AG09319 (cell line): ENCODE measurements around the gene SZT2.

Source experiments
- DNase-seq: peaks from one replicate; pipeline ENCODE4 v3.0.0-alpha.2; 2010; ENCODE audit warnings: low read depth; ENCODE audit errors: extremely low read depth
- CTCF ChIP-seq: IDR thresholded peaks from 2 replicates; pipeline ENCODE4 v1.5.1; 2011; ENCODE audit warnings: low read depth, mild to moderate bottlenecking, inconsistent platforms, low read length, moderate library complexity

Gene SZT2

GRCh38 chr1:43447891-43448708, 58.4 kb downstream of the SZT2 start:
- no peak for TF ChIP-seq CTCF
- DNase-seq, result no peak

GRCh38 chr1:43448955-43449707, 59.4 kb downstream of the SZT2 start:
- DNase-seq, result no peak
- TF ChIP-seq CTCF, result no peak

GRCh38 chr1:43449708-43450069, 60.0 kb downstream of the SZT2 start:
- TF ChIP-seq CTCF, result no peak
- DNase-seq, result no peak

GRCh38 chr1:43450251-43450941, 60.7 kb downstream of the SZT2 start:
- no peak for TF ChIP-seq CTCF
- DNase-seq, result no peak

- TF ChIP-seq CTCF, result no peak
- no peak for DNase-seq
These were observed 61.5 kb downstream of the SZT2 start for GRCh38 chr1:43451157-43451591.

GRCh38 chr1:43451701-43452532, 62.2 kb downstream of the SZT2 start:
- no peak for TF ChIP-seq CTCF
- DNase-seq, result no peak
